ENCODE data around the gene MBD6.

DNA sequence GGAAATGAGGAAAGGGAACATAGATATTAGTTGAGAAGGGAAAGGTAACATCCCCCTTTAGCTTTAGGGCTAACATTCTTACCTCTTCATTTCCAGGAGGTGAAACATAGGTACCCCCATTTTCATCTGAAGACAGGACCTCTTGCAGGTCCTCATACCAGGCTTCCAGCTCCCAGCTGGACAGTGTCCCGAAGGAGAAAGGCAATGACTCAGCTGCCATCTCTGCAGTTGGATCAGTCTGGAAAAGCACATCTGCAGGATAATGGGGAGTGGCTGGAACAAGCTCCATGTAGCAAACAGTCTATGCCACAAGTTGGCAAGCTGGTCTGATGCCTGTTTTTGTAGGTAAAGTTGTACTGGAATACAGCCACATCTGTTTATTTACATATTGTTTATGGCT lies 5.4 kb upstream of the MBD6 start:
- TF ChIP-seq, protein P1, sequence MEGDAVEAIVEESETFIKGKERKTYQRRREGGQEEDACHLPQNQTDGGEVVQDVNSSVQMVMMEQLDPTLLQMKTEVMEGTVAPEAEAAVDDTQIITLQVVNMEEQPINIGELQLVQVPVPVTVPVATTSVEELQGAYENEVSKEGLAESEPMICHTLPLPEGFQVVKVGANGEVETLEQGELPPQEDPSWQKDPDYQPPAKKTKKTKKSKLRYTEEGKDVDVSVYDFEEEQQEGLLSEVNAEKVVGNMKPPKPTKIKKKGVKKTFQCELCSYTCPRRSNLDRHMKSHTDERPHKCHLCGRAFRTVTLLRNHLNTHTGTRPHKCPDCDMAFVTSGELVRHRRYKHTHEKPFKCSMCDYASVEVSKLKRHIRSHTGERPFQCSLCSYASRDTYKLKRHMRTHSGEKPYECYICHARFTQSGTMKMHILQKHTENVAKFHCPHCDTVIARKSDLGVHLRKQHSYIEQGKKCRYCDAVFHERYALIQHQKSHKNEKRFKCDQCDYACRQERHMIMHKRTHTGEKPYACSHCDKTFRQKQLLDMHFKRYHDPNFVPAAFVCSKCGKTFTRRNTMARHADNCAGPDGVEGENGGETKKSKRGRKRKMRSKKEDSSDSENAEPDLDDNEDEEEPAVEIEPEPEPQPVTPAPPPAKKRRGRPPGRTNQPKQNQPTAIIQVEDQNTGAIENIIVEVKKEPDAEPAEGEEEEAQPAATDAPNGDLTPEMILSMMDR (IDR thresholded peaks at IDR 0.05) = no peak
- no peak for TF ChIP-seq POLR2A (IDR thresholded peaks at IDR 0.05)
